Endothelial cell (in vitro differentiated cells): ENCODE results near the gene ABHD12B. TPM values are rescaled to one million over a fixed set of nuclear protein-coding genes. Genes with fewer than 3 reads are reported as not detected.

Source experiments
- DNase-seq: peaks from one replicate; pipeline ENCODE4 v3.0.0; 2021; ENCODE audit warnings: low spot score
- H3K27ac Mint-ChIP-seq: one replicate; pipeline ENCODE4 v1.8.0; 2021; ENCODE audit warnings: mixed read lengths, inconsistent platforms; ENCODE audit not compliant: unreplicated experiment
- H3K27me3 Mint-ChIP-seq: one replicate; pipeline ENCODE4 v1.8.0; 2021; ENCODE audit warnings: mild to moderate bottlenecking, moderate library complexity, mixed read lengths, inconsistent platforms; ENCODE audit not compliant: unreplicated experiment
- H3K36me3 Mint-ChIP-seq: one replicate; pipeline ENCODE4 v1.8.0; 2021; ENCODE audit warnings: mild to moderate bottlenecking, low read depth, mixed read lengths, inconsistent platforms; ENCODE audit not compliant: unreplicated experiment
- H3K4me1 Mint-ChIP-seq: one replicate; pipeline ENCODE4 v1.8.0; 2021; ENCODE audit warnings: mild to moderate bottlenecking, mixed read lengths, inconsistent platforms; ENCODE audit not compliant: unreplicated experiment
- H3K4me3 Mint-ChIP-seq: one replicate; pipeline ENCODE4 v1.8.0; 2021; ENCODE audit warnings: mild to moderate bottlenecking, mixed read lengths, inconsistent platforms; ENCODE audit not compliant: unreplicated experiment
- H3K9me3 Mint-ChIP-seq: one replicate; pipeline ENCODE4 v1.8.0; 2021; ENCODE audit warnings: mixed read lengths, inconsistent platforms; ENCODE audit not compliant: unreplicated experiment
- total RNA-seq: library from RNA; stranded (reverse); fragmentation: NEBNext Ultra II Directional; extraction: Animal tissue kit (Norgen Biotek cat#: 25700); gene quantifications from one replicate; pipeline ENCODE4 v1.2.1, GENCODE V29; 2021; ENCODE audit not compliant: unreplicated experiment
- TF ChIP-seq, protein P1 (sequence below): fragments of 200-600 bp; sonication (generic); IDR thresholded peaks from one replicate; pipeline ENCODE4 v1.5.0; 2021; ENCODE audit warnings: antibody characterized with exemption; ENCODE audit not compliant: unreplicated experiment

The ABHD12B gene
- total RNA-seq, 1 donor from 2014 or later: 2.7 TPM

DNA sequence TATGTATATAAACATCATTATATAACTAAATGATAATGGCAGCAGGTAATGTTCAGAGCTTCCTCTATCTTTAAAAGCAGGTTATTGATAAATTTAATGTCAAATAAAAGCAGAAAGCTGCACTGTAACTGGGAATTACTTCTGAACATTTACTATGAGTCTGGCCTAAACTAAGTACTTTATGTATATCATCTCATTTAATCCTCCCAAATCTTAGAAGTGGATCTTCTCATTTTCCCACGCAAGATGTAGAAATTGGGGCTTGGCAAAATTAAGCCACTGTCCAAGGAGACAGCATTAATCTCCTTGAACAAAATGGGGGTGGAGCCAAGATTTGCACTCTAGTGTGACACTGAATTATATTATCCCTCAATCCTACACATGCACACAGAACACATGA is 46.5 kb upstream of the ABHD12B start:
- peaks cover 13% of the 10 kb centered on the region for H3K4me1 Mint-ChIP-seq
- H3K4me3 Mint-ChIP-seq: no peak overlapping the region
- H3K9me3 Mint-ChIP-seq: no peaks in the 10 kb centered on the region

DNA sequence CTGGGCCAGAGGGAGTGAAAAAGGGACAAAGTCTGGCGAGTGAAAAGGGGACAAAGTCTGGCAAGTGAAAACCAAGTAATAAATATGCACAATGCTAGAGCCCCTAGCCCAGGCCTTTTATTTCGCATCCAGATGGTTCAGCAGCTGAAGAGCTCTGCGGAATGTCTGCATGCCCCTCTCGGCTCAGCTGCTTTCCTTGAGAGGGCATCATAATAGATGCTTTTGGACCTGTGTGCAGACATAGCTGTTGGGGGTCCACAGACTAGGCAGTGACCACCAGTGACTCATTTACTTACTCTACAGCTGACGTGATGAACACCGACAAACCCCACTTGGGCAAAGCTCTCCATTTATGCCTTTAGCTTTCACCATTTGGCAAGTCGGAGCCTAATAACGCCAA is 45.2 kb upstream of the ABHD12B start:
- H3K4me3 Mint-ChIP-seq: no peak overlapping the region
- peaks cover 15% of the 10 kb centered on the region for H3K4me1 Mint-ChIP-seq
- H3K9me3 Mint-ChIP-seq: no peaks in the 10 kb centered on the region

More for the DNA sequence above, 46.5 kb upstream of the ABHD12B start:
- Mint-ChIP-seq H3K27ac (no peak overlapping the region), H3K36me3 (peaks cover 19% of the 10 kb centered on the region), H3K27me3 (peaks cover 9% of the 10 kb centered on the region)
- DNase-seq: no peak
- TF ChIP-seq, protein P1, sequence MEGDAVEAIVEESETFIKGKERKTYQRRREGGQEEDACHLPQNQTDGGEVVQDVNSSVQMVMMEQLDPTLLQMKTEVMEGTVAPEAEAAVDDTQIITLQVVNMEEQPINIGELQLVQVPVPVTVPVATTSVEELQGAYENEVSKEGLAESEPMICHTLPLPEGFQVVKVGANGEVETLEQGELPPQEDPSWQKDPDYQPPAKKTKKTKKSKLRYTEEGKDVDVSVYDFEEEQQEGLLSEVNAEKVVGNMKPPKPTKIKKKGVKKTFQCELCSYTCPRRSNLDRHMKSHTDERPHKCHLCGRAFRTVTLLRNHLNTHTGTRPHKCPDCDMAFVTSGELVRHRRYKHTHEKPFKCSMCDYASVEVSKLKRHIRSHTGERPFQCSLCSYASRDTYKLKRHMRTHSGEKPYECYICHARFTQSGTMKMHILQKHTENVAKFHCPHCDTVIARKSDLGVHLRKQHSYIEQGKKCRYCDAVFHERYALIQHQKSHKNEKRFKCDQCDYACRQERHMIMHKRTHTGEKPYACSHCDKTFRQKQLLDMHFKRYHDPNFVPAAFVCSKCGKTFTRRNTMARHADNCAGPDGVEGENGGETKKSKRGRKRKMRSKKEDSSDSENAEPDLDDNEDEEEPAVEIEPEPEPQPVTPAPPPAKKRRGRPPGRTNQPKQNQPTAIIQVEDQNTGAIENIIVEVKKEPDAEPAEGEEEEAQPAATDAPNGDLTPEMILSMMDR: no peak

GRCh38 chr14:50828721-50829488 is 42.9 kb upstream of the ABHD12B start:
- DNase-seq: no peak
- peak overlapping the region; percentile 66 for H3K4me3 Mint-ChIP-seq
- TF ChIP-seq, protein P1: no peak
- H3K4me1 Mint-ChIP-seq: peaks cover 25% of the 10 kb centered on the region
- no peak overlapping the region for H3K27ac Mint-ChIP-seq
- no peaks in the 10 kb centered on the region for H3K9me3 Mint-ChIP-seq
- H3K27me3 Mint-ChIP-seq: peaks cover 11% of the 10 kb centered on the region
- H3K36me3 Mint-ChIP-seq: peaks cover 6% of the 10 kb centered on the region

More for the DNA sequence above, 45.2 kb upstream of the ABHD12B start:
- TF ChIP-seq, protein P1: no peak
- Mint-ChIP-seq H3K27ac (no peak overlapping the region), H3K27me3 (peaks cover 11% of the 10 kb centered on the region), H3K36me3 (peaks cover 17% of the 10 kb centered on the region)
- no peak for DNase-seq

- Mint-ChIP-seq H3K9me3 (no peaks in the 10 kb centered on the region), H3K36me3 (peaks cover 6% of the 10 kb centered on the region), H3K27ac (peak overlapping the region; percentile 8), H3K4me1 (peaks cover 25% of the 10 kb centered on the region), H3K27me3 (peaks cover 11% of the 10 kb centered on the region), H3K4me3 (peak overlapping the region; percentile 93)
- peak; percentile 5 for DNase-seq
- TF ChIP-seq, protein P1: no peak
Observed at GRCh38 chr14:50829489-50830043, 42.3 kb upstream of the ABHD12B start.
